ENCODE measurements around the gene TMEM125.

Gene TMEM125

DNA sequence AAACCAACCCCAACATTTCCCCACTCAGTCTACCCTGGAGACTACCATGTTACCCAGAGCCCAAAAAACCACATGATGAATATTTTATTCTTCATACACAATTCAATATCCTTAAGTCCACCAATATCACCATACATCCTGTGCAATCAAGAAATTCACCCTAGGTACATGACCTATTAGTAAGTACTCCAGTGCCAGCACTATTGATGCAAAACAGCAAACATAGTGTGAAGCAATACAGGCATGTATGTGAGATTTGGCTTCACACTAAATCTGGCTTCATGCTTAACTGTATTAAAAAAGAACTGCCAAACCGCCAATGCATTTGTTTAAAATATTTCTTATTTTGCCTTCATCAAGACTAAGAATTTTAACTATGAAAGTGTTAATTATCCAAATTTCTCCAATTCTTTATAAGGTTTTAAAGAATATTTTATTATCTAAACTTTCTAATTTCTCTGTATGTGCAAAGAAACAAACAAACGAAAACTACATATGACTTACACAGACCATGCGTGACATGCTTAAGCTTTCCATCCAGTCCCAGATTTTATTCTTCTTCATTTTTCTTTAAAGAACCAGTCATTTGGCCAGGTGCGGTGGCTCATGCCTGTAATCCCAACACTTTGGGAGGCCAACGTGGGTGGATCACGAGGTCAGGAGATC is 22.4 kb upstream of the TMEM125 start:
- no peak for DNase-seq

DNA sequence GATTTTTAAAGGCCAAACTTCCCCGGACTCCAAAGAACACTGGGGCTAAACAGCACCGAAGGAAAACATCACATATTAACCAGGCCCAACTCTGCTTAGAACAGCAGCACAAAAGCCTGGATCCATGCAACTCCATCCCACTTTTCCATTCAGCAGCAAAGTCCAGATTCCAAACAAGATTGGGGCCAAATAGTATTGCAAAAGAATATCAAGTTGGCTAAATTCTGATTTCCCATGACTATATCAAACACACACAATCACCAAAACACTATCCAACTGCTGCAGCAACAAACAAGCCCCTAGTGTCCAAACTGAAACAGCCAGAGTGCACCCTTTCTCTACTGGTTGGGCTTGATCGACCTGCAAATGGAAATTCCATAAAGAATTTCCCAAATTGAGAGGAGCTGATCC is 19.4 kb upstream of the TMEM125 start:
- no peak for DNase-seq

DNA sequence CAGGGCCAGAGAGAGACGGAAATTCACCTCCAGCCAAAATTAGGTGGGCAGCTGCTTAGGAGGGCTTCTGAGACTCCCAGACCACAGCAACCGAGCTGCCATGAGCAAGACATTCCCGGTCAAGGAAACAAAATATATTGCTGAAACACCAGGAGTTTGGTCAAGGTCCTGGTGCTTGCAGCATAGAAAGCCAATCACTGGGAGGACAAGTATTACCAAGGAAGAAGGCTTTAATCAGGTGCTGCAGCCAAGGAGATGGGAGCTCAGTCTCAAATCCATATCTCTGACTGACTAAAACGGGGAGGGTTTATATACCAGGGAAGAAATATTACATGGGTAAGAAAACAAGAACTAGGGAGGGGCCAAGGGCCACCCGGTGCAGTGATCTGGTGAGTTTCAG is 18.8 kb upstream of the TMEM125 start:
- no peak for DNase-seq

DNA sequence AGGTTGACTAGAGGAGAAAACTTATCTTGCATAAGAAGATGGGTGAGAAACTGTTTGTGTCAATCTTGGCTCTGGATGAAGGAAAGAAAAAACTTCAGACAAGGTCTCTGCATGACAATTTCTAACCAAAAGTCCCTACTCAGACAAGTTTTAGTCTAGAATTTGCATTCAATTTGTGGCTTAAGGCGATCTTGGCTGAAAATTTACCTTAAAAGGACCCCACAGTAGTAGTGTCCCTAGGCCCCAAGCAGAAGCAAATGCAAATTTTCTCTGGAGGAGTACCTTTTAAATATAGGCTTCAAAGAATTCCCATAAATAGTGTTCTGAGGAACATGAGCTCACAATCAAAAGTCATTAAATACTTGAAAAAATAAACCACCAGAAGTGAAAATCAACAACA is 17.6 kb upstream of the TMEM125 start:
- no peak for DNase-seq

DNA sequence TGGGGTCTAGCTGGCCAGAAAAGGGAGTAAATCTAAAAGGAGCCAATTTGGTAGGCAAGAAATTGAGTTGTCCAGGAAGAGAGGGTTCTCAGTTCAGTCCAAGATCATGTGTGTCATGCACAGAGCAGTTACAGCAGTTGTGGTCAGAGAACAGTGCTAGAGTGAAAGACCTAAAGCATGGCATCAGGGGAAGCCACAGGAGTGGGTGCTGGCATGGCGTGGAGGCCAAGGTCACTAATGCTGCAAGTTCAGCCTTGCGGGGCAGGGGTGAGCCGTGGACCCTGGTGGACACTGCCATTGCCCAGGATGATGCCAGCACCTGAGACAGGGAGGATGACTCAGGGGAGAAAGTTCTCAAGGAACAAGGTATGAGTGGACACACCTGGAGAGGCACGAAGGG is 16.6 kb upstream of the TMEM125 start:
- DNase-seq, result no peak

DNA sequence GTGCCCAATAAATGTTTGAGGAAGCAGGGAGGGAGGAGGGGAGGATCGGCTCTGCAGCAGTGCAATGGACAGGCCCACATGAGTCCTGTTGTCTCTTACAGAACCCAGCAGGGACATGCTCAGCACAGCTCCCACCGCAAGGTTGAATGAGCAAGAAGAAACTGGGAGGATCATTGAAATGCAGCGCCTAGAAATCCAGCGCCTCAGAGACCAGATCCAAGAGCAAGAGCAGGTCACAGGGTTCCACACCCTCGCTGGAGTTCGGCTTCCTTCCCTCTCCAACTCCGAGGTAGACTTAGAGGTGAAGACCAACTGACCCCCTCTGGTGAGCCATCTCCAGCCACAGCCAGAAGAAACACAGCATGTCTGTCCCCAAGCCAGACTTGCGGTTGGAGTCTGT is 15.9 kb upstream of the TMEM125 start:
- DNase-seq, result no peak

DNA sequence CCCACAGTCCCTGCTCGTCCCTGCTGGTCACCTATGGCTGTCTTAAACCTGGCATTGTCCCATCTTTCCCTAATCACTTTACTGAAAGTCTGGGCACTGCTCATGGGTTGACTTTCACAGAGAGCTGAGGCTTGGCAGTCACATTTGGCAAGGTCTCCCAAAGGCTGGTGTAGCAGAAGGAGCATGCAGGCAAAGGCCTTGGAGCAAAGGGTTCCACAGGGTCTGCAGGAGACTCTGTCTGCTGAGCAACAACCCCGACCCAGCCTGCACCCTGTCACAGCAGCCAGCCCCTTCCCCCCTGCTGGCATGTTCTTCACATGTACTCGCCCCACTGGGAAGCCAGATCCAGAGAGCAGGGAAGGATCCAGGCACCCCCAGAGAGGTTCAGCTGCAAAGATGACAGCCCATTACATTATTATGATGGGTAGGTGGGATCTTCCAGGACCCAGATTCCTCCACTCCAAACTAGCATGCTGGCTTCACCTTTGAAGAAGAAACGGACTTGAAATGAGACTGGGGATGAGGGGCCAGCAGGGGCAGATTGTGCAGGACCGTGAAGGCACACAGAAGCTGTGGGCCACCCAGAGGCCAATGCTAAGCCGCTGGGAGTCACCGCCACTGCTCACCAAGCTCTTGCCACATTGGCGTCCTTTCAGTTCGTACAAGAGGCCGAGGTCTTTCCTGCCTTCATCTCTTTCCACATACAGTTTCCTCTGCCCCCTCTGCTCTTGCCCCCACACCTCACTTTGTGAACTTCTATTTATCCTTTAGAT is 14.2 kb upstream of the TMEM125 start:
- DNase-seq, result no peak

DNA sequence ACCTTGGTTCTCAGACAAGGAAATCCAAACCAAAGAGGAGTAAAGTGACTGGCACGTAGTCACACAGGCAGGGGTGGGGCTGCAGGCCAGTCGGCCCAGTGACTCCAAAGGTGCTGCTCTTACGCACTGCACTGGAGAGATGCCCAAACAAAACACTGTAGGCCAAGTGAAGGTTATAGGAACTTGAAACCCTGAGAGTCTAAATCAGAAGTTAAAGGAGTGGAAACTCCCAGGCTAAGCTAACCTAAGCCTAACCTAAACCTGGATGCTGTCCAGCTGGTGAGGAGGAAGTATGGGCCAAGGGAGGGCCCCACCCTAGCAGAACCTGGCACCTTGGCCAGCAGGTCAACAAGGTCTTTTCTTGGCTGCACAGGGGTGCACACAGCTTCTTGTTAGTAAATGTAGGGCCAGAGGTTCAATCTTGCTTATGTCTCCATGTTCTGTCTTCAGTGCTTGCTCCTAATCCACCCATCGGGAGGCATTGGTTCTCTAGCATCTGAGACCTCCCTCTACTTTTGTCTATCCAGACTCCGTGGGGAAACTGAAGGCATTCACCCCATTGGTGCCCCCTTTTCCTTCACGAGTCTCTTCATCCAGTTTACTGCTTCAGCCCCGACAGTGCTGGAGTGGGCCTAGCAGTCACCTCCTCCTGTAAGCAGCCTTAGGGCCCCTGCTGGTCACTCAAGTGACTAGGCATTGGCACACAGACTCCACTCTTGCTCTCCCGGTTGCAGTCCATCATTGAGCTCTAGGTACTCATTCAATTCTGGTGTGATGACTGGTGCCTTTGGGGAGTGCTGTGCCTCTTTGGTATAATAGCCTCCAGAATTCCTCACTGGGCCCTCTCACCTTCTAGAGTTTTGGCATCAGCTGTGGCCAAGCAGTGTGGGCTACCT is 12.9 kb upstream of the TMEM125 start:
- no peak for DNase-seq

DNA sequence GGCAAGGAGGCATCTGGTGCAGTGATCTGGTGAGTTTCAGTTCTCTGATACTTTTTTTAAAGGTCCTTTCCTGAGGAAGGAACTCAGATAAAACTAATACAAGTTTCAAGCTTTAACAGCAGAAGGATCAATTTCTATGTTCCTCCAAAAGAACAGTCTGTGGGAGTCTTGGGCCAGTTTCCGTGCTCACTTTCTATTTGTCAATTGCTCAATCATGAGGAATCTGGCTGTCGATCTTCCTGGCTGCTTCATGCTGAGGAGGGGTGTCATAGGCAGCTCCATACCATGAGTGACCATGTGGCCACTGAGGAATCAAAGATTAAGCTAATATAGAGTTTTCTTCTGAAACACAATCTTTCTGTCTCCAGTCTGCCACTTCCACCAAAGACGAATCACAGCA is 11.4 kb upstream of the TMEM125 start:
- no peak for DNase-seq

DNA sequence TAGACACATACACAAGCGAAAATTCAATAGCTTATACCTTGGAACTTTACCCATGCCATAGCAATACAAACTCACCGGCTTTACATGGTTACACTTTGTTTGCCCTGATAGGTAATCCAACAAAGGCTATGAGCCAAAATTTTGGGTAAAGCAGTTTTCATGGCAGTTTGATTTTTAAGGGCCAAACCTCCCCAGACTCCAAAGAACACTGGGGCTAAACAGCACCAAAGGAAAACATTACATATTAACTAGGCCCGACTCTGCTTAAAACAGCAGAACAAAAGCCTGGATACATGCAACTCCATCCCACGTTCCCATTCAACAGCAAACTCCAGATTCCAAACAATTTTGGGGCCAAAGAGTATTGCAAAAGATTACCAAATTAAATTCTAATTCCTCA is 4.4 kb upstream of the TMEM125 start:
- DNase-seq, result no peak

DNA sequence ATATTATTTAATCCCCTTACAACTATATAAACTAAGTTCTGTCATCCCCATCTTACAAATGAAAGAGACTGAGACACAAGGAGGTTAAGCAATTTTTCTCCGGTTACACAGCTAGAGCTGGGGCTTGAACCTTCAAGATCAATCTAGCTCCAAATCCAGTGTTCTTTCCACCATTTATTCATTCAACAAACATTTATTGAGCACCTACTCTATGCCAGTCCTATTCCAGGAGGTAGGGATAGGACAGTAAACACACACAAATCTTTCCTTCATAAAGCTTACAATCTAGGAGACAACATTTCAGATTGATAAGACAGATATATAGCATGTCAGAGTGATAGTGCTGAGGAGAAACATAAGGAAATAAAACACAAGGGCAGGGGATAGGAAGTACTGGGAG is 2.9 kb upstream of the TMEM125 start:
- no peak for DNase-seq

DNA sequence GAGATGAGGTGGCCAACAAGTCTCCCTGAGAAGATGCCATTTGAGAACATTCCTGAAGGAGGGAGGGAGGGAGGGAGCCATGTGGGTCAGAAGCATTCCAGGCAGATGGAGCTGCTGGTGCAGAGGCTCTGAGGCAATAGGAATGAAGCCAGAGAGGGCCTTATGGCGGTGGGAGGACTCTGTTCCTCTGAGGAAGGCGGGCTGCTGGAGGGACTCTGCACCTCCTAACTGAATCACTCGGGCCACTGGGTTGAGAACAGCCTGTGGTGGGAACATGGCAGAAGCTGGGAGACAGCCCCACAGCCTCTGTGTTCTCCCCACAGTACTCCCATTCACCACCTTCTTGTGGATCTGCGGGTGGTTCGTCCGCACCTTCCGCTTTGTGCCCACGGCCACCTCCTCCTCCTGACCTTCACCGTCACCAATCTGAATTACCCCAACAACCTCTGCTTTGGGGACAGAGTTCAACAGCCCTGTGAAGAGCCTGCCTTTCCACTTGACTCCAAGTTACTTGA is 2.4 kb upstream of the TMEM125 start:
- no peak for DNase-seq

DNA sequence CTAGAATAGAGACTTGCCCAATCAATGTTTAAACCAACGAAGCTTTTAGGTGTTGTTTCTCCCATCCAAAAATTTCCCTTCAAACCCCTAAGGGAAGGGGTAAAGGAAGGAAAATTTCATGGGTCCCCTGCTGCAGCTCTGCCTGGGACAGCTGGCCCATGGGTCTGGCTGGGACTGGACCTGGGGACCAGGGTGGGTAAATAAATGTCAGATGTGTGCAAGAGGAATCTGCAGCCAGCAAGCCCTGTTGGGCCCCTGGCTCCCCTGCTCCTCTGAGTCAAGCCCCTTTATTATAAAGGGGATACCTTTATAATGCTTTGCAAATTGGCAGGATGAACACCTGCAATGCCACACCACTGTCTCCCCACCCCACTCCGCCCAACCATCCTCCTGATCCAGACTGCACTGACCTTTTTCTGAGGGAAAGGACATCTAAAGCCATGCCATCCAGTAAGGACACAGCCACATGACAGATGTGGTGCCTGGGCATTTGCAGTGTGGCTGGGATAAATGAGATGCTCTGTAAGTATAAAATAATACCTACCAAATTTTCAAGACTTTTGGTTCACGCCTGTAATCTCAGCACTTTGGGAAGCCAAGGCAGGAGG is 1.9 kb upstream of the TMEM125 start:
- no peak for DNase-seq

DNA sequence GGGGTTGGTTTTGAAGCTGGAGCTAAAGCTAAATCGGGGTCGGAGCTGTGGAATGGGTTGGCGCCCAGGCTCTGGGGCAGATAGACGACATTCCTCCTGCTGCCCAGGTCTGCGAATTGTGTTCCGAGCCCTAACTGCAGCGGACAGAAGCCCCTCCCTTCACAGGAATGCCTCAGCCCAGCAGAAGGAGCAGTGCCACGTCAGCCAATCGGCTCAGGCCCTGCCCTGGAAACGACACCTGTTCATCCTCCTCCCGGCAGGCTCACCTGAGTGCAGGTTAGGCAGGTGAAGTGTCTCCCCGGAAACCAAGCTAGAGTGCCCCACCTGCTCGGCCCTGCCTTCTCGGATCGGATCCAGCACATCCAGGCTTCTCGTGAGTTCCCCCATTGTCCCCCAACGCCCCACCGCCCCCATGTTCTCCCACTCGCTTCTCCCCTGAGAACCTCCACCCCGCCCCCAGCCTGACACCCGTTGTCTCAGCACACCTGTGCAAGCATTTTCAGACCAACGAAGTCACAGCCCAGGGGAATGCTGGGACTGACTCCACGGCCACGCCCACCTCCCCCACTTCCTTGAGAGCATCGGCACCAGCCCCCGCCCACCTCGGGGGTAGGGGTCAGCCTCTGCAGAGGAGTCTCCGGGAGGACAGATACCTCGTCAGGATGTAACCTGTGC is 775 bp downstream of the TMEM125 start:
- no peak for DNase-seq

DNA sequence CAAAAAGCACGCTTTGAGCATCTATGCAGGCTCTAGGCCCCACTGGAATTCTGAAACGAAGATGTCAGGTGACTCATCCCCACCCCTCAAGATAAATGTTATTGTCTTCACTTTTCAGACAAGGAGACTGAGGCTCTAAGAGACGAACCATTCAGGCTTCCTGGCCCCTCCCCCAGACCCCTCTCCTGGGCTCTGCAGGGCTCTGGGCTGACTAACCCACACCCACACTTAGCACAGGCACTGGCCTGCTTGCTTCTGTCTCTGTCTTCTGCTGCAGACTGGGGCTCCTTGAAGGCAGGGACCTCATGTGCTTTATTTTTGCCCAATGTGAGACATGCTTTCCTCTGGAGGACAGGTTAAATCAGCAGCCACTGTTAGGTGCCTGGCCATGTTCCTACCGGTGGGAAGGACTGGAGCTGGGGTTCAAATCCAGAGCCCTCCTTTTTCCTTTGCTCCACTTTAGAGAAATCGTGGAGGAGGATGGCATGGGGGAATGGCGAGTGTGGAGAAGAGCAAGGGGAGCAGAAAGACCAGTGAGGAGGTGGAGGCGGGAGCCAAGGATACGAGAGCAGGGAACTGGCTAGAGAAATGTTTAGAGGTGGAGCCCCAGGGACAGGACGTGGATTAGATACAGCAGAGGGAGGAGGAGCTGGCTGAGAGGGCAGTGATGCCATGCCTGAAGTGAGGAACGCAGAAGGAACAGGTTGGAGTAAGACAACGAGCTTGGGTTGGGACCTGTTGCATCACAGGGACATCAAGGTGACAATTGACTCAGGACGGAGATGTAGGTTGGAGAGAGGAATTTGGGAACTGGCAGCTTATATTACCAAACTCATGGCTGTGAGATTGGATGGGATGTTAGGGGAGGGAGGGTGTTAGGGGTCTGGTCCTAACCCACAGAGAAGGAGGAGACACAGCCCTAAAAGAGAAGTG is 1.7 kb downstream of the TMEM125 start:
- DNase-seq, result no peak

DNA sequence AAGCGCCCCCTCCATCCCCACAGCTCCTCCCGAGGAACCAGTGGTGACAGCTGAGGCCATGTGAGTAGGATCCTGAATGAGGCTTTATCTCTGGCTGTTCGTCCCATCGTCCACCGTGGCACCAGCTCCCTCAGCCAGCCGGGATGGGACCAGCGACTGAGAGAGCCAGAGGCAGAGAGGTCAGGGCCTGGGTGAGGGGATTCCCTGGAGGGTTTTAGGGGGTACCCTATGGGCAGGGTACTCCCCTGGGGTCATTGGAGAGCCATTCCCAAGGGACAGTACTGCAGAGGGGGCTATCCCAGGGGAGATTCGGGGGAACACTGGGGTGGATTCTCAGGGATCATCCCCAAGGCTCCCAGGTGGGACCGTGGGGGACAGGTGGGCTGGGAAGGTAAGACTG is 2.4 kb downstream of the TMEM125 start:
- DNase-seq, result no peak

DNA sequence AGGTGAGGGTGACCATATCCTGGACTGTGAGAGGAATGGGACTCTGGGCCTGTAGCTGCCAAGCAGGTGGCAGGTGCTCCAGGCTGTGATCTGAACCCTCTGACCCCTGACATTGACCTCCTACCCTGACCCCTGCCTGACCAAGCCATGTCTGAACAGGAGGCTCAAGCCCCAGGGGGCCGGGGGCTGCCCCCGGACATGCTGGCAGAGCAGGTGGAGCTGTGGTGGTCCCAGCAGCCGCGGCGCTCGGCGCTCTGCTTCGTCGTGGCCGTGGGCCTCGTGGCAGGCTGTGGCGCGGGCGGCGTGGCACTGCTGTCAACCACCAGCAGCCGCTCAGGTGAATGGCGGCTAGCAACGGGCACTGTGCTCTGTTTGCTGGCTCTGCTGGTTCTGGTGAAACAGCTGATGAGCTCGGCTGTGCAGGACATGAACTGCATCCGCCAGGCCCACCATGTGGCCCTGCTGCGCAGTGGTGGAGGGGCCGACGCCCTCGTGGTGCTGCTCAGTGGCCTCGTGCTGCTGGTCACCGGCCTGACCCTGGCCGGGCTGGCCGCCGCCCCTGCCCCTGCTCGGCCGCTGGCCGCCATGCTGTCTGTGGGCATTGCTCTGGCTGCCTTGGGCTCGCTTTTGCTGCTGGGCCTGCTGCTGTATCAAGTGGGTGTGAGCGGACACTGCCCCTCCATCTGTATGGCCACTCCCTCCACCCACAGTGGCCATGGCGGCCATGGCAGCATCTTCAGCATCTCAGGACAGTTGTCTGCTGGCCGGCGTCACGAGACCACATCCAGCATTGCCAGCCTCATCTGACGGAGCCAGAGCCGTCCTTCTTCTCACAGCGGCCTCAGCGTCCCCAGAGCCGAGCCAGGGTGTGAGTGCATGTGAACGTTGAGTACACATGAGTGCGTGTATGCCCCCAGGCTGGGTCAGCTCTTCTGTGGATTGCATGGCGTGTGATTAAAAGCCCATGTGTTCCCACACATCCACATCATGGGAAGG is 3.1 kb downstream of the TMEM125 start:
- no peak for DNase-seq

DNA sequence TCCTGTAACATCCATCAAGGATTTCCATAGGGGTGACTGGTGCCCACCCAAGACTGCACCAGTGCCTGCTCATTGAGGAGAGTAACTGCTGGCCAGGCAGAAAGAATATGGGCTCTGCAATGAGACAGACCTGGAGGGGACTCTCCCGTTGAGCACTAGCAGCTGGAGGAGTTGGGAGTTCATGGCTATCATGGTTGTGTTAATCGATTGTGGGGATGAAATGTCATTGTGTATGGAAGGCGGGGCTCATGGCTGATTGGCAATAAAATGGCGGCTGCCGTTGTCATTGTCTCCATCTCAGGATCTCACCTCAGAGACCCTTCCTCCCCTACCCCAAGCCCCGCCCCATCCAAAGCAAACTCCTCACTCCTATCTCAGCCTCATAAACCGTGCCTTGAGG is 3.9 kb downstream of the TMEM125 start:
- no peak for DNase-seq

DNA sequence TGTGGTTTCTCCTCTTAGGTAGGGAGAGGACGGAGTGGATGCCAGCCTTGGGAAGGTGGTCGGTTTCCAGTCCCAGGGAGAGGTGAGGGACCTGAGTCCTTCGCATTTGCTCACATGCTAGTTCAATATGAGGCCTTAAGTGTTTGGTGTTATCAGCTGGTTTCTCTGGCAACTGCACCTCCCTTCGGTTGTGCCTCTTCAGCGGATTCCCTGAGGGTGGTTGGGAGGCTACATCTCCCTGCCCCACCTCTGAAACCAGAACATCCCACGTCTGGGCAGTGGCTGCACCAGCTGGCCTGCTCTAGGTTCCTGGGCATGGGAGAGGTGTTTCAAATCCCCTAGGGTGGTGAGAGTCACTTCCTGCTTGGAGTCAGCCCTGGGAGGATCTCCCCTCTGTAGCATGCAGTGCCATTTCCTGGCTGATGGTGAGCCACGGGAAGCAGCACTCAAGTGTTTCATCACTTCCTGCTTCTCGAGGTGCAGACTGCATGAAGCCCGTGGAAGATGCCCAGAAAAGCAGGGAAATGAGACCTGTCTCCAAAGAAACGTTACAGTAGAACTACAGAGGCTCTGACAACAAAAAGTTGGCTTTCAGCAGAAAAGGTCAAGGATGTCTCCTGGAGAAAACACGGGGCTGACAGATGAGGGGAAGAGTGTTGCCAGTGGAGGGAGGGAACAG is 4.5 kb downstream of the TMEM125 start:
- DNase-seq, result peak; percentile 30 to 37

Data from CD4-positive, alpha-beta T cell treated with Interleukin-4 for 1 hour (primary cell).